RWPE1 (cell line): ENCODE results near the gene RPS10.

Experiments used
- CTCF ChIA-PET: fragments of 350-600 bp; sonication (Branson Sonifier 250); formaldehyde crosslinking; extraction: SDS; loops from one replicate; lab custom pipeline; 2021; lab: Yijun Ruan, JAX
- POLR2A ChIA-PET: fragments of 400-600 bp; formaldehyde crosslinking; extraction: SDS; loops from one replicate; lab custom pipeline; 2020; ENCODE audit warnings: antibody characterized with exemption; ENCODE audit not compliant: low non-redundant PET; lab: Yijun Ruan, JAX
- DNase-seq: peaks from one replicate; pipeline ENCODE4 v3.0.0; 2012; ENCODE audit warnings: low spot score
- H3K27ac ChIP-seq: fragments of 450-650 bp; 2 replicates; pipeline ENCODE4 v1.5.1; 2017
- TF ChIP-seq, protein P1 (sequence below): fragments of 450-650 bp; conservative IDR thresholded peaks from 2 replicates; pipeline ENCODE4 v1.5.1; 2017; ENCODE audit warnings: low read depth, mild to moderate bottlenecking

Gene RPS10

GRCh38 chr6:34441526-34441925, 15.7 kb upstream of the RPS10 start:
- TF ChIP-seq, protein P1, sequence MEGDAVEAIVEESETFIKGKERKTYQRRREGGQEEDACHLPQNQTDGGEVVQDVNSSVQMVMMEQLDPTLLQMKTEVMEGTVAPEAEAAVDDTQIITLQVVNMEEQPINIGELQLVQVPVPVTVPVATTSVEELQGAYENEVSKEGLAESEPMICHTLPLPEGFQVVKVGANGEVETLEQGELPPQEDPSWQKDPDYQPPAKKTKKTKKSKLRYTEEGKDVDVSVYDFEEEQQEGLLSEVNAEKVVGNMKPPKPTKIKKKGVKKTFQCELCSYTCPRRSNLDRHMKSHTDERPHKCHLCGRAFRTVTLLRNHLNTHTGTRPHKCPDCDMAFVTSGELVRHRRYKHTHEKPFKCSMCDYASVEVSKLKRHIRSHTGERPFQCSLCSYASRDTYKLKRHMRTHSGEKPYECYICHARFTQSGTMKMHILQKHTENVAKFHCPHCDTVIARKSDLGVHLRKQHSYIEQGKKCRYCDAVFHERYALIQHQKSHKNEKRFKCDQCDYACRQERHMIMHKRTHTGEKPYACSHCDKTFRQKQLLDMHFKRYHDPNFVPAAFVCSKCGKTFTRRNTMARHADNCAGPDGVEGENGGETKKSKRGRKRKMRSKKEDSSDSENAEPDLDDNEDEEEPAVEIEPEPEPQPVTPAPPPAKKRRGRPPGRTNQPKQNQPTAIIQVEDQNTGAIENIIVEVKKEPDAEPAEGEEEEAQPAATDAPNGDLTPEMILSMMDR: no peak
- no peak overlapping the region for H3K27ac ChIP-seq
- ChIA-PET CTCF (interaction anchor here (0.7 kb wide), 1 partner anchor 16 kb away, joined by 7 read pairs; no protein-coding TSS in a partner anchor), POLR2A (no interaction called here)
- DNase-seq: no peak

GRCh38 chr6:34439442-34439841, 13.6 kb upstream of the RPS10 start:
- no peak overlapping the region for H3K27ac ChIP-seq
- POLR2A ChIA-PET: interaction anchor here (0.6 kb wide), 2 partner anchors 20 to 411 kb away, joined by 3 to 4 read pairs; no protein-coding TSS in a partner anchor
- DNase-seq: no peak
- CTCF ChIA-PET: interaction anchor here (0.6 to 0.7 kb wide), 2 partner anchors 15 to 21 kb away, joined by 3 read pairs; no protein-coding TSS in a partner anchor
- TF ChIP-seq, protein P1: no peak

GRCh38 chr6:34438705-34439104, 12.8 kb upstream of the RPS10 start:
- no peak for DNase-seq
- no peak overlapping the region for H3K27ac ChIP-seq
- ChIA-PET POLR2A (no interaction called here), CTCF (interaction anchor here (0.6 kb wide), 1 partner anchor 512 kb away, joined by 6 read pairs; no protein-coding TSS in a partner anchor)
- TF ChIP-seq, protein P1: no peak

DNA sequence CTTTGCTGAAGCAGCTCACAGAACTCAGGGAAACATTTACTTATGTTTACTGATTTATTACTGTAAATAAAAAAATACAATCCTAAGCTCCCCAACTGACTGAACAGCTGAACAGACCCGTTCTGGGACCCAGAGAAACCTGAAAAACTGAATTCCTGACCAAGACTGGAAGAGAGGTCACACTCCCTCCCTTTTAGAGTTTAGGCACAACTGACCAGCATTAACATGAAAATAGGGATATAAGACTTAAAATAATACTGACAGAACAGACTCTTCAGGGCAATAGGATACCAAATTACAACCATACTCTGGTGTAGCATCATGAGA, 11.7 kb upstream of the RPS10 start:
- TF ChIP-seq, protein P1: no peak
- H3K27ac ChIP-seq: no peak overlapping the region
- no peak for DNase-seq
- ChIA-PET CTCF (no interaction called here), POLR2A (no interaction called here)

GRCh38 chr6:34436803-34437643, 11.2 kb upstream of the RPS10 start:
- no peak for DNase-seq
- H3K27ac ChIP-seq: no peak overlapping the region
- ChIA-PET CTCF (interaction anchor here (0.5 kb wide), 1 partner anchor 326 kb away, joined by 3 read pairs; no protein-coding TSS in a partner anchor), POLR2A (interaction anchor here (0.6 kb wide), 1 partner anchor 125 kb away, joined by 5 read pairs; no protein-coding TSS in a partner anchor)
- TF ChIP-seq, protein P1: no peak

DNA sequence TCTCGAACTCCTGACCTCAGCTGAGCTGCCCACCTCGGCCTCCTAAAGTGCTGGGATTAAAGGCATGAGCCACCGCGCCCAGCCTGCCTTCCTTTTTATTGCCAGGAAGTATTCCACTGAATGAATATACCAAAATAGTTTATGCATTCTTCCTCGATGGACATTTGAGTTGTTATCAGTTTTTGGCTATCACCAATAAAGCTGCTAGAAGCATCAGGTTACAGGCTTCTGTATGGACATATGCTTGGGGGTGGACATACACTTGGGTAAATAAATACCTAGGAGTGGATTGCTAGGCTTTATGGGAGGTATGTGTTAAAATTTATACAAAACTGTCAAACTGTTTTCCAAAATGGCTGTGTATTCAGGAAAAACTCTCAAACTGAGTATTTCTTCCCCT, 10.0 kb upstream of the RPS10 start:
- no peak for DNase-seq
- CTCF ChIA-PET: interaction anchor here (0.5 kb wide), 1 partner anchor 591 kb away, joined by 3 read pairs; no protein-coding TSS in a partner anchor
- TF ChIP-seq, protein P1: no peak
- H3K27ac ChIP-seq: no peak overlapping the region
- POLR2A ChIA-PET: interaction anchor here (0.6 kb wide), 1 partner anchor 123 kb away, joined by 5 read pairs; no protein-coding TSS in a partner anchor
